HepG2 (cell line): Measurements from ENCODE around the gene TADA2B. TPM values are rescaled to one million over a fixed set of nuclear protein-coding genes. Genes with fewer than 3 reads are reported as not detected.

ENCODE experiments used
- ATAC-seq: fragments of 200-7000 bp; cut with Tn5 transposase; 3 replicates; pipeline ENCODE4 v1.9.1; 2020; ENCODE audit warnings: mild to moderate bottlenecking, moderate library complexity
- BruUV-seq: library from RNA; stranded (reverse); fragments of 400-500 nt; replicated peaks from 2 replicates; lab custom pipeline; 2021; lab: Mats Ljungman, UMichigan
- CTCF ChIA-PET: fragments of 300-600 bp; formaldehyde crosslinking; extraction: SDS; loops from one replicate; lab custom pipeline; 2021; ENCODE audit warnings: low total read pairs, inconsistent platforms, low intra/inter-chr PET ratio; lab: Yijun Ruan, JAX
- POLR2A ChIA-PET: fragments of 350-600 bp; sonication (Branson Sonifier 250); formaldehyde crosslinking; loops from one replicate; lab custom pipeline; 2020; ENCODE audit warnings: antibody characterized with exemption, inconsistent platforms; lab: Yijun Ruan, JAX
- DNase-seq: peaks from one replicate; pipeline ENCODE4 v3.0.0-alpha.2; 2015; ENCODE audit warnings: low spot score
- FAIRE-seq: peaks from 3 replicates; lab custom pipeline; 2011; peaks lifted over from hg19 to GRCh38; lab: Jason Lieb, UNC
- H2AFZ ChIP-seq: one replicate; pipeline ENCODE4 v1.6.1; 2011; ENCODE audit warnings: low read length, inconsistent platforms
- H3K27ac ChIP-seq: fragments of 300-600 bp; 3 replicates; pipeline ENCODE4 v1.8.0; 2011; ENCODE audit warnings: mixed run types, mild to moderate bottlenecking, mixed read lengths, low read length, inconsistent platforms; ENCODE audit not compliant: insufficient read depth; ENCODE audit errors: extremely low read length
- H3K27me3 ChIP-seq, 2 experiments: fragments of 200-600 bp in 1 of 2; 2 replicates in 1 of 2; 3 replicates in 1 of 2; pipeline versions ENCODE4 v1.6.0 to v1.8.0; 2011; ENCODE audit warnings: low read length in 2 of 2, mild to moderate bottlenecking in 2 of 2, moderate library complexity in 2 of 2, inconsistent platforms in 1 of 2; ENCODE audit not compliant: insufficient read depth in 2 of 2, control insufficient read depth in 1 of 2
- H3K36me3 ChIP-seq, 2 experiments: fragments of 200-600 bp in 1 of 2; replicated peaks in 1 of 2; 2 replicates in 1 of 2; 3 replicates in 1 of 2; pipeline versions ENCODE4 v1.5.1 to v1.8.0; 2011; ENCODE audit warnings: low read length in 2 of 2, inconsistent platforms in 1 of 2; ENCODE audit not compliant: insufficient read depth in 2 of 2, control insufficient read depth in 1 of 2
- H3K4me1 ChIP-seq: 2 replicates; pipeline ENCODE4 v1.5.1; 2012; ENCODE audit warnings: low read length, inconsistent platforms; ENCODE audit not compliant: insufficient read depth
- H3K4me2 ChIP-seq: 2 replicates; pipeline ENCODE4 v1.6.0; 2011; ENCODE audit warnings: low read depth, low read length, inconsistent platforms
- H3K4me3 ChIP-seq, 3 experiments: fragments of 200-600 bp in 1 of 3; sonication (generic), shearing (Covaris generic) in 1 of 3; replicated peaks in 1 of 3; 2 replicates each; pipeline ENCODE4 v1.5.1; 2011 to 2016; ENCODE audit warnings: low read length in 3 of 3, inconsistent platforms in 2 of 3, low read depth in 2 of 3, mild to moderate bottlenecking in 2 of 3, control low read depth in 1 of 3, mixed read lengths in 1 of 3; ENCODE audit not compliant: insufficient read depth in 1 of 3
- H3K79me2 ChIP-seq: one replicate; pipeline ENCODE4 v1.6.1; 2011; ENCODE audit warnings: low read length, inconsistent platforms; ENCODE audit not compliant: insufficient read depth
- H3K9ac ChIP-seq: 2 replicates; pipeline ENCODE4 v1.6.0; 2011; ENCODE audit warnings: mild to moderate bottlenecking, low read depth, low read length, inconsistent platforms; ENCODE audit not compliant: insufficient read depth
- H3K9me3 ChIP-seq: 2 replicates; pipeline ENCODE4 v1.5.1; 2012; ENCODE audit warnings: mild to moderate bottlenecking, low read length
- H4K20me1 ChIP-seq: 2 replicates; pipeline ENCODE4 v1.6.0; 2011; ENCODE audit warnings: inconsistent platforms, mild to moderate bottlenecking, low read length, moderate library complexity; ENCODE audit not compliant: insufficient read depth
- BCL6 ChIP-seq: IDR thresholded peaks from 2 replicates; pipeline ENCODE4 v1.6.1; 2016; ENCODE audit warnings: missing genetic modification reagents, missing compliant biosample characterization
- HNF4A ChIP-seq: sonication (generic); formaldehyde crosslinking; IDR thresholded peaks from 2 replicates; pipeline ENCODE4 v1.4.0; 2020; ENCODE audit warnings: missing genetic modification reagents
- KDM4B ChIP-seq: sonication (generic); formaldehyde crosslinking; IDR thresholded peaks from 2 replicates; pipeline ENCODE4 v1.4.0; 2020; ENCODE audit warnings: missing genetic modification reagents
- NFE2 ChIP-seq: sonication (generic); formaldehyde crosslinking; IDR thresholded peaks from 2 replicates; pipeline ENCODE4 v1.4.0; 2020; ENCODE audit warnings: missing genetic modification reagents
- RAD21 ChIP-seq: fragments of 450-650 bp; formaldehyde crosslinking; IDR thresholded peaks from 2 replicates; pipeline ENCODE4 v1.5.0; 2020; ENCODE audit warnings: mild to moderate bottlenecking
- RELA ChIP-seq: sonication (generic); formaldehyde crosslinking; IDR thresholded peaks from 2 replicates; pipeline ENCODE4 v1.4.0; 2020; ENCODE audit warnings: missing genetic modification reagents
- SAP130 ChIP-seq: IDR thresholded peaks from 2 replicates; pipeline ENCODE4 v1.6.1; 2016; ENCODE audit warnings: low read depth
- SMC3 ChIP-seq: IDR thresholded peaks from 2 replicates; pipeline ENCODE4 v1.6.1; 2011; ENCODE audit warnings: low read length, improper control_type of control experiment
- STAG1 ChIP-seq: sonication (generic); formaldehyde crosslinking; IDR thresholded peaks from 2 replicates; pipeline ENCODE4 v1.4.0; 2020; ENCODE audit warnings: missing genetic modification reagents
- TCF7 ChIP-seq: sonication (generic); IDR thresholded peaks from 2 replicates; pipeline ENCODE4 v1.6.1; 2016; ENCODE audit warnings: antibody characterized with exemption, low read depth
- ZBTB7A ChIP-seq: sonication (generic); formaldehyde crosslinking; IDR thresholded peaks from 2 replicates; pipeline ENCODE4 v1.8.0; 2022; ENCODE audit warnings: mild to moderate bottlenecking, missing genetic modification reagents
- ZNF430 ChIP-seq: sonication (generic); formaldehyde crosslinking; IDR thresholded peaks from 2 replicates; pipeline ENCODE4 v1.9.0; 2021; ENCODE audit warnings: mild to moderate bottlenecking, missing genetic modification reagents
- WGBS: methylation state at CpG from one replicate; pipeline ENCODE4 v1.1.6; 2017; ENCODE audit warnings: low lambda C conversion rate; 5-methylcytosine and 5-hydroxymethylcytosine counted together
- in situ Hi-C: cut with HindIII; loops from 2 replicates; pipeline ENCODE4 v1.10.0; 2017; ENCODE audit warnings: low pct_unique_long_range_greater_than_20kb; ENCODE audit not compliant: extremely low pct_ligation_motif_present
- intact Hi-C: fragments of 100-400 bp; cut with micrococcal nuclease; formaldehyde crosslinking; loops from one replicate; pipeline ENCODE4 v1.10.0; 2022; ENCODE audit not compliant: unreplicated experiment
- polyA plus RNA-seq, 8 experiments: library from polyadenylated mRNA; depleted of rRNA in 3 of 8; stranded (reverse) in 7 of 8; unstranded in 1 of 8; fragments of >200 nt; fragmentation: Illumina TruSeq in 4 of 8; extraction: Trizol in 4 of 8; gene quantifications; 2 replicates each; pipeline versions ENCODE4 v1.2.1 to v1.2.3, GENCODE V29; 2011 to 2016; ENCODE audit warnings: low read depth in 4 of 8, missing spikeins in 1 of 8, mixed read lengths in 1 of 8; ENCODE audit not compliant: insufficient read depth in 1 of 8
- total RNA-seq, 5 experiments: library from RNA; depleted of rRNA; stranded (reverse); fragments of >200 nt; fragmentation: Illumina TruSeq; extraction: Trizol; gene quantifications; 2 replicates each; pipeline ENCODE4 v1.2.3, GENCODE V29; 2016; ENCODE audit warnings: low read depth in 1 of 5
- TF ChIP-seq, protein P1 (sequence below): IDR thresholded peaks from 2 replicates; pipeline ENCODE4 v1.6.1; 2016; ENCODE audit warnings: low read depth
- TF ChIP-seq, protein P2 (sequence below): IDR thresholded peaks from 2 replicates; pipeline ENCODE4 v1.6.1; 2016
- TF ChIP-seq, protein P3 (sequence below): sonication (generic); formaldehyde crosslinking; IDR thresholded peaks from 2 replicates; pipeline ENCODE4 v1.5.1; 2020; ENCODE audit warnings: mild to moderate bottlenecking, missing genetic modification reagents, moderate library complexity
- TF ChIP-seq, protein P4 (sequence below): sonication (generic); formaldehyde crosslinking; IDR thresholded peaks from 2 replicates; pipeline ENCODE4 v1.5.0; 2020; ENCODE audit warnings: mild to moderate bottlenecking, missing genetic modification reagents, moderate library complexity
- TF ChIP-seq, protein P5 (sequence below): IDR thresholded peaks from 2 replicates; pipeline ENCODE4 v1.6.1; 2012; ENCODE audit warnings: low read depth, low read length, improper control_type of control experiment

TADA2B gene
- total and polyA plus RNA-seq, 2 of the 13 experiments (the other 11 are each of a cell fraction or from before 2014, with no cell fraction given), result 4.6 to 8.9 TPM

DNA sequence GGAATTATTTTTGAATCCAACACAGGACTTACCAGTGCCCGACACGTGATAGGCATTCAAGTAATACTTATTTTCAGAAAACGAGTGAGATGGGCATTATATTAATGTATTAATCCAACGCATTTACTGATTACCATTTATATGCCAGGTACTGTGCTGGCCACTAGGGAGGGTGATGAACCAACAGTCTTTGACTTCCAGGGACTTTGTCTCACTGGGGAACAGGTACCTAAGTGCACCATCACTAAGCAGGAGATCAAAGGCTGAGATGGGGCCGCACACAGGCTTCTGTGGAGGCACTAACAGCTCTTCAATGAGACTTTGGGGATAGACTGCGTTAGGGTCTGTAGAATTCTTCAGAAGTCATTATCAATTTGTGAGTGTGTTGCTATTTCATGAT lies 5.7 kb upstream of the TADA2B start:
- in situ Hi-C loops (no loop called here), intact Hi-C loops (loop anchor here (1.0 kb wide), 1 partner anchor 33 kb away; no protein-coding TSS in a partner anchor)
- Histone ChIP-seq H3K4me2 (no peak overlapping the region), H3K27ac (no peak overlapping the region), H2AFZ (no peak overlapping the region), H3K27me3 (peaks cover 0 to 5% of the 10 kb centered on the region in 2 experiments; a peak in 1 of 5 replicates), H3K79me2 (no peaks in the 10 kb centered on the region), H3K4me1 (peaks cover 57% of the 10 kb centered on the region), H3K36me3 (peaks cover 0 to 4% of the 10 kb centered on the region in 2 experiments; a peak in 2 of 5 replicates), H3K4me3 (no peak overlapping the region), H4K20me1 (0 out of 2 replicates have a peak, but pooled peaks cover 4% of the 10 kb centered on the region), H3K9ac (no peak overlapping the region), H3K9me3 (no peaks in the 10 kb centered on the region)
- TF ChIP-seq, protein P1, sequence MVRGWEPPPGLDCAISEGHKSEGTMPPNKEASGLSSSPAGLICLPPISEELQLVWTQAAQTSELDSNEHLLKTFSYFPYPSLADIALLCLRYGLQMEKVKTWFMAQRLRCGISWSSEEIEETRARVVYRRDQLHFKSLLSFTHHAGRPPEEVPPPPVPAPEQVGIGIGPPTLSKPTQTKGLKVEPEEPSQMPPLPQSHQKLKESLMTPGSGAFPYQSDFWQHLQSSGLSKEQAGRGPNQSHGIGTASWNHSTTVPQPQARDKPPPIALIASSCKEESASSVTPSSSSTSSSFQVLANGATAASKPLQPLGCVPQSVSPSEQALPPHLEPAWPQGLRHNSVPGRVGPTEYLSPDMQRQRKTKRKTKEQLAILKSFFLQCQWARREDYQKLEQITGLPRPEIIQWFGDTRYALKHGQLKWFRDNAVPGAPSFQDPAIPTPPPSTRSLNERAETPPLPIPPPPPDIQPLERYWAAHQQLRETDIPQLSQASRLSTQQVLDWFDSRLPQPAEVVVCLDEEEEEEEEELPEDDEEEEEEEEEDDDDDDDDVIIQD (CRISPR knock-in tag), result no peak
- TF ChIP-seq STAG1 (CRISPR knock-in tag), result peak; percentile 56
- TF ChIP-seq RELA (CRISPR knock-in tag), result no peak
- TF ChIP-seq, protein P2, sequence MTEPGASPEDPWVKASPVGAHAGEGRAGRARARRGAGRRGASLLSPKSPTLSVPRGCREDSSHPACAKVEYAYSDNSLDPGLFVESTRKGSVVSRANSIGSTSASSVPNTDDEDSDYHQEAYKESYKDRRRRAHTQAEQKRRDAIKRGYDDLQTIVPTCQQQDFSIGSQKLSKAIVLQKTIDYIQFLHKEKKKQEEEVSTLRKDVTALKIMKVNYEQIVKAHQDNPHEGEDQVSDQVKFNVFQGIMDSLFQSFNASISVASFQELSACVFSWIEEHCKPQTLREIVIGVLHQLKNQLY, result no peak
- TF ChIP-seq KDM4B, result no peak
- TF ChIP-seq SMC3, result peak; percentile 16; the same call in 1 of the 2 replicates
- TF ChIP-seq ZBTB7A, result no peak
- TF ChIP-seq, protein P3, sequence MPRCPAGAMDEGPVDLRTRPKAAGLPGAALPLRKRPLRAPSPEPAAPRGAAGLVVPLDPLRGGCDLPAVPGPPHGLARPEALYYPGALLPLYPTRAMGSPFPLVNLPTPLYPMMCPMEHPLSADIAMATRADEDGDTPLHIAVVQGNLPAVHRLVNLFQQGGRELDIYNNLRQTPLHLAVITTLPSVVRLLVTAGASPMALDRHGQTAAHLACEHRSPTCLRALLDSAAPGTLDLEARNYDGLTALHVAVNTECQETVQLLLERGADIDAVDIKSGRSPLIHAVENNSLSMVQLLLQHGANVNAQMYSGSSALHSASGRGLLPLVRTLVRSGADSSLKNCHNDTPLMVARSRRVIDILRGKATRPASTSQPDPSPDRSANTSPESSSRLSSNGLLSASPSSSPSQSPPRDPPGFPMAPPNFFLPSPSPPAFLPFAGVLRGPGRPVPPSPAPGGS (CRISPR knock-in tag), result no peak
- TF ChIP-seq RAD21 (CRISPR knock-in tag), result 0 out of 2 replicates have a peak, but pooled peaks have one; percentile 28
- TF ChIP-seq, protein P4, sequence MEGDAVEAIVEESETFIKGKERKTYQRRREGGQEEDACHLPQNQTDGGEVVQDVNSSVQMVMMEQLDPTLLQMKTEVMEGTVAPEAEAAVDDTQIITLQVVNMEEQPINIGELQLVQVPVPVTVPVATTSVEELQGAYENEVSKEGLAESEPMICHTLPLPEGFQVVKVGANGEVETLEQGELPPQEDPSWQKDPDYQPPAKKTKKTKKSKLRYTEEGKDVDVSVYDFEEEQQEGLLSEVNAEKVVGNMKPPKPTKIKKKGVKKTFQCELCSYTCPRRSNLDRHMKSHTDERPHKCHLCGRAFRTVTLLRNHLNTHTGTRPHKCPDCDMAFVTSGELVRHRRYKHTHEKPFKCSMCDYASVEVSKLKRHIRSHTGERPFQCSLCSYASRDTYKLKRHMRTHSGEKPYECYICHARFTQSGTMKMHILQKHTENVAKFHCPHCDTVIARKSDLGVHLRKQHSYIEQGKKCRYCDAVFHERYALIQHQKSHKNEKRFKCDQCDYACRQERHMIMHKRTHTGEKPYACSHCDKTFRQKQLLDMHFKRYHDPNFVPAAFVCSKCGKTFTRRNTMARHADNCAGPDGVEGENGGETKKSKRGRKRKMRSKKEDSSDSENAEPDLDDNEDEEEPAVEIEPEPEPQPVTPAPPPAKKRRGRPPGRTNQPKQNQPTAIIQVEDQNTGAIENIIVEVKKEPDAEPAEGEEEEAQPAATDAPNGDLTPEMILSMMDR, result peak; percentile 59
- 0 out of 2 replicates have a peak, but pooled peaks have one; percentile 19 for TF ChIP-seq SAP130
- no peak for TF ChIP-seq ZNF430 (CRISPR knock-in tag)
- TF ChIP-seq HNF4A, result peak; percentile 39; the same call in 1 of the 2 replicates
- TF ChIP-seq TCF7, result peak; percentile 39
- 0 out of 2 replicates have a peak, but pooled peaks have one; percentile 31 for TF ChIP-seq BCL6 (CRISPR knock-in tag)
- TF ChIP-seq NFE2 (CRISPR knock-in tag), result no peak
- TF ChIP-seq, protein P5, sequence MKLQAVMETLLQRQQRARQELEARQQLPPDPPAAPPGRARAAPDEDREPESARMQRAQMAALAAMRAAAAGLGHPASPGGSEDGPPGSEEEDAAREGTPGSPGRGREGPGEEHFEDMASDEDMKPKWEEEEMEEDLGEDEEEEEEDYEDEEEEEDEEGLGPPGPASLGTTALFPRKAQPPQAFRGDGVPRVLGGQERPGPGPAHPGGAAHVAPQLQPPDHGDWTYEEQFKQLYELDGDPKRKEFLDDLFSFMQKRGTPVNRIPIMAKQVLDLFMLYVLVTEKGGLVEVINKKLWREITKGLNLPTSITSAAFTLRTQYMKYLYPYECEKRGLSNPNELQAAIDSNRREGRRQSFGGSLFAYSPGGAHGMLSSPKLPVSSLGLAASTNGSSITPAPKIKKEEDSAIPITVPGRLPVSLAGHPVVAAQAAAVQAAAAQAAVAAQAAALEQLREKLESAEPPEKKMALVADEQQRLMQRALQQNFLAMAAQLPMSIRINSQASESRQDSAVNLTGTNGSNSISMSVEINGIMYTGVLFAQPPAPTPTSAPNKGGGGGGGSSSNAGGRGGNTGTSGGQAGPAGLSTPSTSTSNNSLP, result peak; percentile 66; the same call in 1 of the 2 replicates
- ChIA-PET POLR2A (interaction anchor here (1.8 kb wide), 1 partner anchor 31 kb away, joined by 8 read pairs; the partner anchor contains the start of gene GRPEL1), CTCF (interaction anchor here (1.5 kb wide), 1 partner anchor 33 kb away, joined by 7 read pairs; no protein-coding TSS in a partner anchor)
- DNase-seq, result peak; percentile 37
- BruUV-seq, result no TSS peak
- peak; percentile 62 for FAIRE-seq
- WGBS, result 20% methylated on average over 6 of the region's 6 CpGs
- ATAC-seq, result peak; percentile 27
